Testis (tissue), 3 donors: ENCODE data around the gene IL1RAPL2. TPM values are rescaled to one million over a fixed set of nuclear protein-coding genes. Genes with fewer than 3 reads are reported as not detected.

ENCODE experiments used
- DNase-seq: peaks from one replicate; pipeline ENCODE4 v3.0.0-alpha.2; 2019
- H3K27ac ChIP-seq, 2 donors: fragments of 200-600 bp; sonication (generic); one replicate each; pipeline ENCODE4 v1.5.1; 2019
- H3K27me3 ChIP-seq: fragments of 200-600 bp; sonication (generic); one replicate; pipeline ENCODE4 v1.5.1; 2019
- H3K36me3 ChIP-seq: fragments of 200-600 bp; sonication (generic); one replicate; pipeline ENCODE4 v1.5.1; 2017; ENCODE audit warnings: low read depth; ENCODE audit errors: missing control alignments
- H3K4me1 ChIP-seq: fragments of 200-600 bp; sonication (generic); one replicate; pipeline ENCODE4 v1.5.1; 2019
- H3K4me3 ChIP-seq, 2 donors: fragments of 200-600 bp; sonication (generic); one replicate each; pipeline ENCODE4 v1.5.1; 2017 to 2019
- H3K9me3 ChIP-seq: fragments of 200-600 bp; sonication (generic); one replicate; pipeline ENCODE4 v1.5.1; 2017
- CTCF ChIP-seq, 3 experiments: fragments of 450-650 bp in 2 of 3; fragments of 200-600 bp in 1 of 3; sonication (generic) in 1 of 3; IDR thresholded peaks; one replicate each; pipeline ENCODE4 v1.5.1; 2016 to 2019; ENCODE audit warnings: antibody characterized with exemption in 3 of 3, mild to moderate bottlenecking in 2 of 3, moderate library complexity in 1 of 3
- POLR2A ChIP-seq: fragments of 450-650 bp; IDR thresholded peaks from one replicate; pipeline ENCODE4 v1.6.1; 2017; ENCODE audit warnings: antibody characterized with exemption, mild to moderate bottlenecking, moderate library complexity
- WGBS, 2 donors: methylation state at CpG; one replicate each; pipeline ENCODE4 v1.1.5; 2018; 5-methylcytosine and 5-hydroxymethylcytosine counted together
- intact Hi-C: fragments of 100-400 bp; cut with DNase I; formaldehyde crosslinking; loops from one replicate; pipeline ENCODE4 v1.15.1; 2023; ENCODE audit warnings: low total_unique reads
- polyA plus RNA-seq: library from polyadenylated mRNA; stranded (reverse); fragments of 350-450 nt; fragmentation: Illumina TruSeq; extraction: RNeasy Lipid Tissue Mini Kit (QIAGEN cat#74804); gene quantifications from one replicate; pipeline ENCODE4 v1.2.3, GENCODE V29; 2014; ENCODE audit warnings: low read depth, low replicate concordance; ENCODE audit not compliant: insufficient read depth
- total RNA-seq, 2 donors: library from RNA; depleted of rRNA; stranded (reverse); fragments of >200 nt; gene quantifications; one replicate each; pipeline ENCODE4 v1.2.3, GENCODE V29; 2016

IL1RAPL2 gene
- total and polyA plus RNA-seq, 3 donors from 2014 or later, result 0.47 to 1.3 (median 1.2) TPM

- no peak overlapping the region for H3K4me3 ChIP-seq
- TF ChIP-seq POLR2A (no peak), CTCF (IDR thresholded peaks at IDR 0.05) (no peak)
- no peaks in the 10 kb centered on the region for H3K36me3 ChIP-seq
- H3K4me1 ChIP-seq, result no peaks in the 10 kb centered on the region
- WGBS, 2 donors, result 45 to 48% methylated on average over 9 of the region's 9 CpGs
- intact Hi-C loops, result no loop called here
- no peaks in the 10 kb centered on the region for H3K9me3 ChIP-seq
- DNase-seq, result no peak
- H3K27me3 ChIP-seq, result no peaks in the 10 kb centered on the region
- H3K27ac ChIP-seq, result no peak overlapping the region
Measured at GRCh38 chrX:104564335-104564734, 1.7 kb upstream of the IL1RAPL2 start.

- no peak for DNase-seq
- intact Hi-C loops, result no loop called here
- WGBS, 2 donors, result 0 to 7% methylated on average over 18 to 28 of the region's 39 CpGs
- H3K27ac ChIP-seq, result no peak overlapping the region
- H3K4me1 ChIP-seq, result no peaks in the 10 kb centered on the region
- H3K27me3 ChIP-seq, result no peaks in the 10 kb centered on the region
- H3K9me3 ChIP-seq, result no peaks in the 10 kb centered on the region
- TF ChIP-seq CTCF (IDR thresholded peaks at IDR 0.05) (no peak), POLR2A (no peak)
- H3K36me3 ChIP-seq, result no peaks in the 10 kb centered on the region
- no peak overlapping the region for H3K4me3 ChIP-seq
Measured at GRCh38 chrX:104564921-104565703, 887 bp upstream of the IL1RAPL2 start.

- H3K27me3 ChIP-seq, result no peaks in the 10 kb centered on the region
- H3K4me3 ChIP-seq, result peak overlapping the region in 1 of 2 donors; percentile 10
- H3K36me3 ChIP-seq, result no peaks in the 10 kb centered on the region
- intact Hi-C loops, result no loop called here
- no peaks in the 10 kb centered on the region for H3K4me1 ChIP-seq
- no peak for TF ChIP-seq CTCF (IDR thresholded peaks at IDR 0.05)
- TF ChIP-seq POLR2A, result no peak
- DNase-seq, result no peak
- WGBS, 2 donors, result 1% methylated on average over 18 to 20 of the region's 46 CpGs
- H3K27ac ChIP-seq, result no peak overlapping the region
- no peaks in the 10 kb centered on the region for H3K9me3 ChIP-seq
Measured at GRCh38 chrX:104566681-104567501, 892 bp downstream of the IL1RAPL2 start.

- H3K4me3 ChIP-seq, result no peak overlapping the region
- no peak overlapping the region for H3K27ac ChIP-seq
- H3K4me1 ChIP-seq, result no peaks in the 10 kb centered on the region
- 0 to 1% methylated on average over 1 to 9 of the region's 14 CpGs for WGBS, 2 donors
- H3K36me3 ChIP-seq, result no peaks in the 10 kb centered on the region
- no peak for DNase-seq
- H3K9me3 ChIP-seq, result no peaks in the 10 kb centered on the region
- TF ChIP-seq CTCF (IDR thresholded peaks at IDR 0.05) (no peak), POLR2A (no peak)
- intact Hi-C loops, result no loop called here
- H3K27me3 ChIP-seq, result no peaks in the 10 kb centered on the region
Measured at GRCh38 chrX:104567506-104567905, 1.5 kb downstream of the IL1RAPL2 start.
